ENCODE results near the gene GAMT. TPM values are rescaled to one million over a fixed set of nuclear protein-coding genes. Genes with fewer than 3 reads are reported as not detected.

Gene GAMT
- total RNA-seq, 1 donor from 2014 or later: 21.7 TPM

- H3K9me3 Mint-ChIP-seq: no peaks in the 10 kb centered on the region
- peak overlapping the region; percentile 71 for H3K27ac Mint-ChIP-seq
- DNase-seq (ENCODE audit: low spot score): no peak
- H3K4me3 Mint-ChIP-seq: peak overlapping the region; percentile 63
- peaks cover 28% of the 10 kb centered on the region for H3K4me1 Mint-ChIP-seq (ENCODE audit: low read depth)
- H3K27me3 Mint-ChIP-seq (ENCODE audit: insufficient read depth): no peaks in the 10 kb centered on the region
- H3K36me3 Mint-ChIP-seq (ENCODE audit: low read depth): peaks cover 15% of the 10 kb centered on the region
- intact Hi-C loops (cut with micrococcal nuclease): no loop called here
Measured at GRCh38 chr19:1363599-1363998, 37.7 kb downstream of the GAMT start.

- H3K36me3 Mint-ChIP-seq (ENCODE audit: low read depth): peaks cover 22% of the 10 kb centered on the region
- no peaks in the 10 kb centered on the region for H3K27me3 Mint-ChIP-seq (ENCODE audit: insufficient read depth)
- no peak overlapping the region for H3K27ac Mint-ChIP-seq
- H3K4me3 Mint-ChIP-seq: no peak overlapping the region
- intact Hi-C loops (cut with micrococcal nuclease): no loop called here
- DNase-seq (ENCODE audit: low spot score): no peak
- no peaks in the 10 kb centered on the region for H3K9me3 Mint-ChIP-seq
- peaks cover 28% of the 10 kb centered on the region for H3K4me1 Mint-ChIP-seq (ENCODE audit: low read depth)
Measured at GRCh38 chr19:1362387-1363257, 38.7 kb downstream of the GAMT start.

- Mint-ChIP-seq H3K4me1 (ENCODE audit: low read depth) (peaks cover 28% of the 10 kb centered on the region), H3K36me3 (ENCODE audit: low read depth) (peaks cover 25% of the 10 kb centered on the region), H3K9me3 (no peaks in the 10 kb centered on the region), H3K4me3 (no peak overlapping the region), H3K27me3 (ENCODE audit: insufficient read depth) (no peaks in the 10 kb centered on the region), H3K27ac (no peak overlapping the region)
- DNase-seq (ENCODE audit: low spot score): no peak
- intact Hi-C loops (cut with micrococcal nuclease): no loop called here
Measured at GRCh38 chr19:1361601-1362386, 39.5 kb downstream of the GAMT start.

GRCh38 chr19:1360818-1361461 lies 40.4 kb downstream of the GAMT start:
- Mint-ChIP-seq H3K36me3 (ENCODE audit: low read depth) (peaks cover 25% of the 10 kb centered on the region), H3K4me3 (no peak overlapping the region), H3K27me3 (ENCODE audit: insufficient read depth) (no peaks in the 10 kb centered on the region), H3K4me1 (ENCODE audit: low read depth) (peaks cover 32% of the 10 kb centered on the region), H3K27ac (no peak overlapping the region), H3K9me3 (no peaks in the 10 kb centered on the region)
- intact Hi-C loops (cut with micrococcal nuclease): no loop called here
- no peak for DNase-seq (ENCODE audit: low spot score)

GRCh38 chr19:1360126-1360817 lies 41.1 kb downstream of the GAMT start:
- H3K27ac Mint-ChIP-seq: no peak overlapping the region
- peaks cover 27% of the 10 kb centered on the region for H3K36me3 Mint-ChIP-seq (ENCODE audit: low read depth)
- no peak for DNase-seq (ENCODE audit: low spot score)
- no peak overlapping the region for H3K4me3 Mint-ChIP-seq
- intact Hi-C loops (cut with micrococcal nuclease): no loop called here
- H3K4me1 Mint-ChIP-seq (ENCODE audit: low read depth): peaks cover 39% of the 10 kb centered on the region
- H3K9me3 Mint-ChIP-seq: no peaks in the 10 kb centered on the region
- H3K27me3 Mint-ChIP-seq (ENCODE audit: insufficient read depth): no peaks in the 10 kb centered on the region

GRCh38 chr19:1357531-1358109 lies 43.7 kb downstream of the GAMT start:
- DNase-seq (ENCODE audit: low spot score): no peak
- H3K4me1 Mint-ChIP-seq (ENCODE audit: low read depth): peaks cover 19% of the 10 kb centered on the region
- no peaks in the 10 kb centered on the region for H3K9me3 Mint-ChIP-seq
- H3K4me3 Mint-ChIP-seq: no peak overlapping the region
- H3K27ac Mint-ChIP-seq: no peak overlapping the region
- no peaks in the 10 kb centered on the region for H3K27me3 Mint-ChIP-seq (ENCODE audit: insufficient read depth)
- H3K36me3 Mint-ChIP-seq (ENCODE audit: low read depth): peaks cover 23% of the 10 kb centered on the region
- intact Hi-C loops (cut with micrococcal nuclease): no loop called here

GRCh38 chr19:1356508-1356865 lies 44.9 kb downstream of the GAMT start:
- no peak for DNase-seq (ENCODE audit: low spot score)
- intact Hi-C loops (cut with micrococcal nuclease): no loop called here
- peaks cover 19% of the 10 kb centered on the region for H3K36me3 Mint-ChIP-seq (ENCODE audit: low read depth)
- H3K27me3 Mint-ChIP-seq (ENCODE audit: insufficient read depth): peaks cover 3% of the 10 kb centered on the region
- no peak overlapping the region for H3K27ac Mint-ChIP-seq
- H3K4me3 Mint-ChIP-seq: peak overlapping the region; percentile 88
- H3K4me1 Mint-ChIP-seq (ENCODE audit: low read depth): peaks cover 11% of the 10 kb centered on the region
- no peaks in the 10 kb centered on the region for H3K9me3 Mint-ChIP-seq

- Mint-ChIP-seq H3K9me3 (no peaks in the 10 kb centered on the region), H3K36me3 (ENCODE audit: low read depth) (peaks cover 19% of the 10 kb centered on the region), H3K4me3 (peak overlapping the region; percentile 88), H3K27me3 (ENCODE audit: insufficient read depth) (peaks cover 5% of the 10 kb centered on the region), H3K4me1 (ENCODE audit: low read depth) (peaks cover 11% of the 10 kb centered on the region), H3K27ac (peak overlapping the region; percentile 82)
- no peak for DNase-seq (ENCODE audit: low spot score)
- intact Hi-C loops (cut with micrococcal nuclease): loop anchor here (2.0 kb wide), 1 partner anchor 51 kb away; the partner anchor contains the start of gene DAZAP1
Measured at GRCh38 chr19:1355568-1356507, 45.5 kb downstream of the GAMT start.

- peaks cover 6% of the 10 kb centered on the region for H3K27me3 Mint-ChIP-seq (ENCODE audit: insufficient read depth)
- peak overlapping the region; percentile 88 for H3K4me3 Mint-ChIP-seq
- H3K4me1 Mint-ChIP-seq (ENCODE audit: low read depth): peaks cover 11% of the 10 kb centered on the region
- intact Hi-C loops (cut with micrococcal nuclease): loop anchor here (1.0 to 2.0 kb wide), 3 partner anchors 28 to 80 kb away; partner anchors contain the start of genes DAZAP1, FAM174C and NDUFS7
- H3K9me3 Mint-ChIP-seq: no peaks in the 10 kb centered on the region
- peaks cover 18% of the 10 kb centered on the region for H3K36me3 Mint-ChIP-seq (ENCODE audit: low read depth)
- H3K27ac Mint-ChIP-seq: peak overlapping the region; percentile 82
- DNase-seq (ENCODE audit: low spot score): no peak
Measured at GRCh38 chr19:1354970-1355567, 46.3 kb downstream of the GAMT start.

- Mint-ChIP-seq H3K27ac (no peak overlapping the region), H3K9me3 (no peaks in the 10 kb centered on the region), H3K4me1 (ENCODE audit: low read depth) (peaks cover 11% of the 10 kb centered on the region), H3K27me3 (ENCODE audit: insufficient read depth) (peaks cover 6% of the 10 kb centered on the region), H3K4me3 (peak overlapping the region; percentile 42), H3K36me3 (ENCODE audit: low read depth) (peaks cover 12% of the 10 kb centered on the region)
- intact Hi-C loops (cut with micrococcal nuclease): no loop called here
- no peak for DNase-seq (ENCODE audit: low spot score)
Measured at GRCh38 chr19:1353144-1353543, 48.2 kb downstream of the GAMT start.

- no peak for DNase-seq (ENCODE audit: low spot score)
- no peak overlapping the region for H3K27ac Mint-ChIP-seq
- no peak overlapping the region for H3K4me3 Mint-ChIP-seq
- no peaks in the 10 kb centered on the region for H3K9me3 Mint-ChIP-seq
- intact Hi-C loops (cut with micrococcal nuclease): no loop called here
- H3K36me3 Mint-ChIP-seq (ENCODE audit: low read depth): peaks cover 2% of the 10 kb centered on the region
- peaks cover 11% of the 10 kb centered on the region for H3K4me1 Mint-ChIP-seq (ENCODE audit: low read depth)
- H3K27me3 Mint-ChIP-seq (ENCODE audit: insufficient read depth): peaks cover 6% of the 10 kb centered on the region
Measured at GRCh38 chr19:1351381-1351851, 49.9 kb downstream of the GAMT start.

Data from activated T-helper 1 cell treated with anti-CD3 and anti-CD28 coated beads, Interleukin-12 subunit alpha, Interleukin-12 subunit beta, Interleukin-2, Interleukin-4 antibody, amounts not matched to agents 30 ng/mL and 10 ng/mL and 1 ng/mL, durations not matched to agents 14 hours and 24 hours and 36 hours (primary cell).